GM18867 (cell line): Measurements from ENCODE around the gene TMEM161B.
"Not testable (repeated sequence)": the region's sequence is repeated elsewhere in the genome, so short reads cannot be mapped to it uniquely, and the experiment has no call there.

Experiments used
- ATAC-seq: cut with Tn5 transposase; IDR thresholded peaks from one replicate; pipeline ENCODE4 v1.9.1; 2021; ENCODE audit warnings: mild to moderate bottlenecking, moderate library complexity; ENCODE audit not compliant: unreplicated experiment

The TMEM161B gene

GRCh38 chr5:88188458-88189132 lies 80.0 kb downstream of the TMEM161B start:
- no peak for ATAC-seq

GRCh38 chr5:88183255-88183654 lies 85.4 kb downstream of the TMEM161B start:
- ATAC-seq: no peak

- not testable (repeated sequence) for ATAC-seq
These were observed 91.2 kb downstream of the TMEM161B start for GRCh38 chr5:88177486-88177885.

GRCh38 chr5:88172847-88173758 lies 95.5 kb downstream of the TMEM161B start:
- no peak for ATAC-seq

GRCh38 chr5:88159591-88159990 lies 109.1 kb downstream of the TMEM161B start:
- ATAC-seq: no peak

GRCh38 chr5:88158056-88158455 lies 110.6 kb downstream of the TMEM161B start:
- no peak for ATAC-seq

- no peak for ATAC-seq
These were observed 113.8 kb downstream of the TMEM161B start for GRCh38 chr5:88154891-88155290.

- ATAC-seq: no peak
These were observed 117.9 kb downstream of the TMEM161B start for GRCh38 chr5:88150747-88151146.

- no peak for ATAC-seq
These were observed 122.8 kb downstream of the TMEM161B start for GRCh38 chr5:88145611-88146467.

GRCh38 chr5:88145221-88145610 lies 123.4 kb downstream of the TMEM161B start:
- no peak for ATAC-seq
